ENCODE results near the gene EAF1. TPM values are rescaled to one million over a fixed set of nuclear protein-coding genes. Genes with fewer than 3 reads are reported as not detected.
"Not testable (repeated sequence)": the region's sequence is repeated elsewhere in the genome, so short reads cannot be mapped to it uniquely, and the experiment has no call there.

Gene EAF1
- total RNA-seq, 2 experiments from 2014 or later: 27.9 to 31.0 TPM

- POLR2A ChIA-PET: no interaction called here
- no peaks in the 10 kb centered on the region for H3K4me1 Mint-ChIP-seq
- DNase-seq (no peak), ATAC-seq (ENCODE audit: low read depth) (no peak)
- no peak overlapping the region for H3K27ac Mint-ChIP-seq
- H3K9me3 Mint-ChIP-seq: peaks cover 2% of the 10 kb centered on the region
- no peak overlapping the region for H3K4me3 Mint-ChIP-seq
- peaks cover 4% of the 10 kb centered on the region for H3K36me3 Mint-ChIP-seq
- peaks cover 9% of the 10 kb centered on the region for H3K27me3 Mint-ChIP-seq
These were observed 36.4 kb upstream of the EAF1 start for GRCh38 chr3:15391007-15391406.

- H3K9me3 Mint-ChIP-seq; H3K4me1 Mint-ChIP-seq; H3K36me3 Mint-ChIP-seq; H3K27ac Mint-ChIP-seq; ATAC-seq (ENCODE audit: low read depth); DNase-seq; H3K4me3 Mint-ChIP-seq; POLR2A ChIA-PET: not testable (repeated sequence)
- H3K27me3 Mint-ChIP-seq: peaks cover 11% of the 10 kb centered on the region
These were observed 34.1 kb upstream of the EAF1 start for GRCh38 chr3:15393252-15393651.

- H3K36me3 Mint-ChIP-seq; DNase-seq; H3K4me3 Mint-ChIP-seq; H3K27me3 Mint-ChIP-seq; ATAC-seq (ENCODE audit: low read depth); H3K9me3 Mint-ChIP-seq; H3K27ac Mint-ChIP-seq; POLR2A ChIA-PET: not testable (repeated sequence)
- peaks cover 26% of the 10 kb centered on the region for H3K4me1 Mint-ChIP-seq
These were observed 28.7 kb upstream of the EAF1 start for GRCh38 chr3:15398731-15399133.

GRCh38 chr3:15399970-15400369 is 27.4 kb upstream of the EAF1 start:
- peaks cover 26% of the 10 kb centered on the region for H3K4me1 Mint-ChIP-seq
- H3K27me3 Mint-ChIP-seq: peaks cover 6% of the 10 kb centered on the region
- POLR2A ChIA-PET: no interaction called here
- H3K36me3 Mint-ChIP-seq: peaks cover 8% of the 10 kb centered on the region
- peak overlapping the region; percentile 8 for H3K27ac Mint-ChIP-seq
- peak overlapping the region; percentile 41 for H3K4me3 Mint-ChIP-seq
- ATAC-seq (ENCODE audit: low read depth) (peak; percentile 73), DNase-seq (peak; percentile 34)
- no peaks in the 10 kb centered on the region for H3K9me3 Mint-ChIP-seq

- no peak overlapping the region for H3K4me3 Mint-ChIP-seq
- no peaks in the 10 kb centered on the region for H3K9me3 Mint-ChIP-seq
- H3K27ac Mint-ChIP-seq: no peak overlapping the region
- H3K36me3 Mint-ChIP-seq: peaks cover 8% of the 10 kb centered on the region
- no peaks in the 10 kb centered on the region for H3K27me3 Mint-ChIP-seq
- DNase-seq (no peak), ATAC-seq (ENCODE audit: low read depth) (no peak)
- POLR2A ChIA-PET: no interaction called here
- peaks cover 26% of the 10 kb centered on the region for H3K4me1 Mint-ChIP-seq
These were observed 25.5 kb upstream of the EAF1 start for GRCh38 chr3:15401936-15402335.

GRCh38 chr3:15403495-15403894 is 23.9 kb upstream of the EAF1 start:
- POLR2A ChIA-PET: no interaction called here

GRCh38 chr3:15403965-15404364 is 23.4 kb upstream of the EAF1 start:
- no peak overlapping the region for H3K4me3 Mint-ChIP-seq
- peaks cover 19% of the 10 kb centered on the region for H3K4me1 Mint-ChIP-seq
- no peak overlapping the region for H3K27ac Mint-ChIP-seq
- DNase-seq (no peak), ATAC-seq (ENCODE audit: low read depth) (no peak)
- no peaks in the 10 kb centered on the region for H3K9me3 Mint-ChIP-seq
- peaks cover 5% of the 10 kb centered on the region for H3K36me3 Mint-ChIP-seq
- POLR2A ChIA-PET: no interaction called here
- no peaks in the 10 kb centered on the region for H3K27me3 Mint-ChIP-seq

More at GRCh38 chr3:15403495-15403894, 23.9 kb upstream of the EAF1 start:
- peaks cover 23% of the 10 kb centered on the region for H3K4me1 Mint-ChIP-seq
- no peak for ATAC-seq (ENCODE audit: low read depth)
- no peak overlapping the region for H3K4me3 Mint-ChIP-seq
- no peaks in the 10 kb centered on the region for H3K27me3 Mint-ChIP-seq
- no peak for DNase-seq
- H3K9me3 Mint-ChIP-seq: no peaks in the 10 kb centered on the region
- H3K36me3 Mint-ChIP-seq: peaks cover 4% of the 10 kb centered on the region
- H3K27ac Mint-ChIP-seq: no peak overlapping the region

GRCh38 chr3:15404767-15405166 is 22.6 kb upstream of the EAF1 start:
- DNase-seq (no peak), ATAC-seq (ENCODE audit: low read depth) (no peak)
- Mint-ChIP-seq H3K4me1 (peaks cover 12% of the 10 kb centered on the region), H3K4me3 (no peak overlapping the region), H3K27ac (no peak overlapping the region), H3K27me3 (no peaks in the 10 kb centered on the region), H3K36me3 (peaks cover 7% of the 10 kb centered on the region), H3K9me3 (no peaks in the 10 kb centered on the region)
- POLR2A ChIA-PET: interaction anchor here (1.3 to 1.7 kb wide), 2 partner anchors 137 to 152 kb away, joined by 4 to 5 read pairs; no protein-coding TSS in a partner anchor

GRCh38 chr3:15405448-15406050 is 21.8 kb upstream of the EAF1 start:
- Mint-ChIP-seq H3K27ac (no peak overlapping the region), H3K4me3 (no peak overlapping the region)
- POLR2A ChIA-PET: interaction anchor here (1.3 to 1.7 kb wide), 2 partner anchors 138 to 151 kb away, joined by 4 to 5 read pairs; no protein-coding TSS in a partner anchor

GRCh38 chr3:15409239-15409638 is 18.2 kb upstream of the EAF1 start:
- ATAC-seq (ENCODE audit: low read depth): no peak
- H3K4me3 Mint-ChIP-seq: no peak overlapping the region
- no peaks in the 10 kb centered on the region for H3K4me1 Mint-ChIP-seq
- H3K36me3 Mint-ChIP-seq: peaks cover 15% of the 10 kb centered on the region
- POLR2A ChIA-PET: no interaction called here
- no peak for DNase-seq
- no peaks in the 10 kb centered on the region for H3K9me3 Mint-ChIP-seq
- no peak overlapping the region for H3K27ac Mint-ChIP-seq
- H3K27me3 Mint-ChIP-seq: no peaks in the 10 kb centered on the region

More at GRCh38 chr3:15405448-15406050, 21.8 kb upstream of the EAF1 start:
- peaks cover 4% of the 10 kb centered on the region for H3K4me1 Mint-ChIP-seq
- DNase-seq (no peak), ATAC-seq (ENCODE audit: low read depth) (no peak)
- H3K36me3 Mint-ChIP-seq: peaks cover 7% of the 10 kb centered on the region
- H3K9me3 Mint-ChIP-seq: no peaks in the 10 kb centered on the region
- no peaks in the 10 kb centered on the region for H3K27me3 Mint-ChIP-seq

GRCh38 chr3:15409774-15410173 is 17.6 kb upstream of the EAF1 start:
- H3K27me3 Mint-ChIP-seq: no peaks in the 10 kb centered on the region
- no peaks in the 10 kb centered on the region for H3K9me3 Mint-ChIP-seq
- H3K36me3 Mint-ChIP-seq: peaks cover 15% of the 10 kb centered on the region
- no peak overlapping the region for H3K4me3 Mint-ChIP-seq
- ATAC-seq (ENCODE audit: low read depth): no peak
- no peaks in the 10 kb centered on the region for H3K4me1 Mint-ChIP-seq
- POLR2A ChIA-PET: no interaction called here
- H3K27ac Mint-ChIP-seq: no peak overlapping the region
- DNase-seq: no peak

- ATAC-seq (ENCODE audit: low read depth); H3K27ac Mint-ChIP-seq; H3K9me3 Mint-ChIP-seq; H3K4me3 Mint-ChIP-seq; POLR2A ChIA-PET; H3K4me1 Mint-ChIP-seq; H3K27me3 Mint-ChIP-seq; DNase-seq: not testable (repeated sequence)
- peaks cover 26% of the 10 kb centered on the region for H3K36me3 Mint-ChIP-seq
These were observed 16.4 kb upstream of the EAF1 start for GRCh38 chr3:15410966-15411365.

- Mint-ChIP-seq H3K4me3 (no peak overlapping the region), H3K27me3 (no peaks in the 10 kb centered on the region), H3K36me3 (peaks cover 23% of the 10 kb centered on the region), H3K9me3 (no peaks in the 10 kb centered on the region), H3K4me1 (peaks cover 16% of the 10 kb centered on the region), H3K27ac (no peak overlapping the region)
- DNase-seq (no peak), ATAC-seq (ENCODE audit: low read depth) (no peak)
- POLR2A ChIA-PET: no interaction called here
These were observed 6.5 kb upstream of the EAF1 start for GRCh38 chr3:15420871-15421270.

- POLR2A ChIA-PET: interaction anchor here (0.6 to 1.8 kb wide), 3 partner anchors 130 to 175 kb away, joined by 3 to 4 read pairs (median 4); partner anchors contain the start of genes BTD and HACL1
- Mint-ChIP-seq H3K27ac (peak overlapping the region; percentile 96), H3K36me3 (peaks cover 26% of the 10 kb centered on the region), H3K4me1 (peaks cover 37% of the 10 kb centered on the region), H3K27me3 (no peaks in the 10 kb centered on the region), H3K4me3 (peak overlapping the region; percentile 99), H3K9me3 (no peaks in the 10 kb centered on the region)
- DNase-seq (no peak), ATAC-seq (ENCODE audit: low read depth) (no peak)
These were observed 749 bp upstream of the EAF1 start for GRCh38 chr3:15426579-15427118.
